GM13976 (cell line): ENCODE results near the gene TUBA4A.
A peak's percentile ranks its signal among the peaks of the same experiment; 100 is the strongest.

ENCODE experiments used
- DNase-seq: peaks from one replicate; pipeline ENCODE4 v3.0.0; 2012; ENCODE audit warnings: low spot score
- CTCF ChIP-seq: IDR thresholded peaks from 2 replicates; pipeline ENCODE4 v1.5.1; 2012; ENCODE audit warnings: borderline replicate concordance, mild to moderate bottlenecking; ENCODE audit not compliant: insufficient read depth; ENCODE audit errors: extremely low read depth, missing control alignments, control extremely low read depth
- in situ Hi-C: fragments of 300-500 bp; cut with MboI; formaldehyde crosslinking; loops from one replicate; pipeline ENCODE4 v1.12.0; 2022; ENCODE audit warnings: low sequenced_read_pairs, mixed read lengths, inconsistent platforms; ENCODE audit not compliant: unreplicated experiment

The TUBA4A gene

GRCh38 chr2:219282943-219283581 is 29.3 kb upstream of the TUBA4A start:
- TF ChIP-seq CTCF = no peak
- in situ Hi-C loops = loop anchor here (25.0 kb wide), 1 partner anchor 121 kb away; the partner anchor contains the start of genes NHEJ1 and SLC23A3
- no peak for DNase-seq

- no peak for TF ChIP-seq CTCF
- DNase-seq = no peak
- in situ Hi-C loops = loop anchor here (25.0 kb wide), 1 partner anchor 120 kb away; the partner anchor contains the start of genes NHEJ1 and SLC23A3
These were observed 28.7 kb upstream of the TUBA4A start for GRCh38 chr2:219282375-219282774.

GRCh38 chr2:219281588-219281987 is 27.9 kb upstream of the TUBA4A start:
- DNase-seq = no peak
- in situ Hi-C loops = loop anchor here (25.0 kb wide), 1 partner anchor 119 kb away; the partner anchor contains the start of genes NHEJ1 and SLC23A3
- no peak for TF ChIP-seq CTCF

GRCh38 chr2:219280651-219281050 is 26.9 kb upstream of the TUBA4A start:
- TF ChIP-seq CTCF = no peak
- DNase-seq = no peak

GRCh38 chr2:219279916-219280516 is 26.3 kb upstream of the TUBA4A start:
- TF ChIP-seq CTCF = peak; percentile 14
- peak; percentile 16 for DNase-seq
- in situ Hi-C loops = loop anchor here (25.0 kb wide), 1 partner anchor 118 kb away; the partner anchor contains the start of genes NHEJ1 and SLC23A3

More at GRCh38 chr2:219280651-219281050, 26.9 kb upstream of the TUBA4A start:
- in situ Hi-C loops = loop anchor here (25.0 kb wide), 1 partner anchor 118 kb away; the partner anchor contains the start of genes NHEJ1 and SLC23A3

GRCh38 chr2:219279151-219279915 is 25.6 kb upstream of the TUBA4A start, which contains the start of gene DNAJB2:
Gene DNAJB2, plus strand, starts transcription at chr2:219279366. Its CDS starts 468 bp downstream, at chr2:219279834.
- TF ChIP-seq CTCF = no peak
- in situ Hi-C loops = loop anchor here (25.0 kb wide), 1 partner anchor 117 kb away; the partner anchor contains the start of genes NHEJ1 and SLC23A3
- DNase-seq = peak; percentile 100
